Spinal cord (tissue), 10 donors: ENCODE measurements around the gene C2orf72. TPM values are rescaled to one million over a fixed set of nuclear protein-coding genes. Genes with fewer than 3 reads are reported as not detected.
A peak's percentile ranks its signal among the peaks of the same experiment; 100 is the strongest.

Source experiments
- DNase-seq, 6 donors: peaks; one replicate each; pipeline versions ENCODE4 v3.0.0 to v3.0.0-alpha.2; 2013 to 2015; ENCODE audit warnings: low spot score in 6 of 6, low read depth in 4 of 6
- H3K27ac ChIP-seq: one replicate; pipeline ENCODE4 v1.5.1; 2013; ENCODE audit warnings: low read depth, low read length, control low read depth
- H3K27me3 ChIP-seq: one replicate; pipeline ENCODE4 v1.6.1; 2013; ENCODE audit warnings: low read length; ENCODE audit not compliant: control insufficient read depth, insufficient read depth
- H3K36me3 ChIP-seq: one replicate; pipeline ENCODE4 v1.6.1; 2013; ENCODE audit warnings: low read length; ENCODE audit not compliant: control insufficient read depth, insufficient read depth
- H3K4me1 ChIP-seq: one replicate; pipeline ENCODE4 v1.6.1; 2013; ENCODE audit warnings: low read length; ENCODE audit not compliant: control insufficient read depth, insufficient read depth
- H3K4me3 ChIP-seq: one replicate; pipeline ENCODE4 v1.5.1; 2013; ENCODE audit warnings: low read depth, low read length, control low read depth
- H3K9me3 ChIP-seq: one replicate; pipeline ENCODE4 v1.6.1; 2013; ENCODE audit warnings: low read length; ENCODE audit not compliant: control insufficient read depth, insufficient read depth
- WGBS: methylation state at CpG from one replicate; pipeline ENCODE4 v1.1.5; 2013; ENCODE audit warnings: missing lambda C conversion rate; ENCODE audit not compliant: insufficient coverage; 5-methylcytosine and 5-hydroxymethylcytosine counted together
- long read RNA-seq, 4 donors: transcript quantifications; one replicate each; lab custom pipeline, GENCODE V29; 2026
- polyA plus RNA-seq, 2 donors: library from polyadenylated mRNA; unstranded; fragments of 120-200 nt; gene quantifications; one replicate each; pipeline ENCODE4 v1.2.1, GENCODE V29; 2013; ENCODE audit not compliant: insufficient read length in 2 of 2
- total RNA-seq, 2 donors: library from RNA; depleted of rRNA in 1 of 2; stranded (reverse); fragments of 120-200 nt in 1 of 2; fragments of >200 nt in 1 of 2; gene quantifications; one replicate each; pipeline versions ENCODE4 v1.2.3 to v1.2.4, GENCODE V29; 2013 to 2014
- donor health status: healthy.

The C2orf72 gene
- total RNA-seq (10 to 100 TPM; 23.0 to 23.6 TPM), polyA plus RNA-seq (10 to 100 TPM; 67.4 to 67.6 TPM)
- long read RNA-seq, donor 1, transcript C2orf72-202 (2 exons, 3,141 nt), result major isoform, 15 of 25 reads
- long read RNA-seq, donor 1, transcript C2orf72-201 (3 exons, 3,657 nt), result minor isoform, 8 of 25 reads
- long read RNA-seq, donor 1, partial matches to known transcripts, result 0 of 25 reads
- long read RNA-seq, donor 1, other reads (novel, unspliced or antisense), result 0 of 25 reads
- long read RNA-seq, donor 2, transcript C2orf72-201 (3 exons, 3,657 nt), result major isoform, 10 of 14 reads
- long read RNA-seq, donor 2, partial matches to known transcripts, result 0 of 14 reads
- long read RNA-seq, donor 2, other reads (novel, unspliced or antisense), result 0 of 14 reads
- long read RNA-seq, donor 3, transcript C2orf72-201 (3 exons, 3,657 nt), result major isoform, 9 of 10 reads
- long read RNA-seq, donor 3, partial matches to known transcripts, result 0 of 10 reads
- long read RNA-seq, donor 3, other reads (novel, unspliced or antisense), result 0 of 10 reads
- long read RNA-seq, donor 4, result 0 reads

- Histone ChIP-seq H3K27me3 (peaks cover 11% of the 10 kb centered on the region), H3K27ac (peak within 1 kb of the TSS; percentile 40), H3K4me1 (peaks cover 12% of the 10 kb centered on the region), H3K4me3 (peak within 1 kb of the TSS; percentile 59), H3K36me3 (peaks cover 15% of the 10 kb centered on the region), H3K9me3 (no peaks in the 10 kb centered on the region)
- peak in 2 of 6 donors; percentile 61 to 63 for DNase-seq
- under 1% methylated on average over 61 of the region's 61 CpGs for WGBS
These were observed at the start of gene C2orf72 for GRCh38 chr2:231037202-231037730. Gene C2orf72, plus strand, starts transcription at chr2:231037523. Its CDS starts 43 bp downstream, at chr2:231037566.

GRCh38 chr2:230989731-230990130 is 47.6 kb upstream of the C2orf72 start:
- Histone ChIP-seq H3K9me3 (no peaks in the 10 kb centered on the region), H3K27ac (no peak overlapping the region), H3K27me3 (peaks cover 13% of the 10 kb centered on the region), H3K36me3 (no peaks in the 10 kb centered on the region), H3K4me3 (no peak overlapping the region), H3K4me1 (peaks cover 9% of the 10 kb centered on the region)
- WGBS, result 95% methylated on average over 21 of the region's 21 CpGs
- no peak for DNase-seq

- H3K27me3 ChIP-seq, result peaks cover 13% of the 10 kb centered on the region
- no peaks in the 10 kb centered on the region for H3K36me3 ChIP-seq
- no peak for DNase-seq
These were observed 47.0 kb upstream of the C2orf72 start for GRCh38 chr2:230990131-230990898.

GRCh38 chr2:230990899-230991150 is 46.5 kb upstream of the C2orf72 start:
- Histone ChIP-seq H3K27me3 (peaks cover 13% of the 10 kb centered on the region), H3K4me3 (no peak overlapping the region), H3K36me3 (no peaks in the 10 kb centered on the region), H3K9me3 (no peaks in the 10 kb centered on the region), H3K4me1 (peaks cover 9% of the 10 kb centered on the region), H3K27ac (no peak overlapping the region)
- WGBS, result 45% methylated on average over 27 of the region's 27 CpGs
- no peak for DNase-seq

More at GRCh38 chr2:230990131-230990898, 47.0 kb upstream of the C2orf72 start:
- H3K4me1 ChIP-seq, result peaks cover 9% of the 10 kb centered on the region
- H3K4me3 ChIP-seq, result no peak overlapping the region
- no peaks in the 10 kb centered on the region for H3K9me3 ChIP-seq
- no peak overlapping the region for H3K27ac ChIP-seq
- 53% methylated on average over 70 of the region's 70 CpGs for WGBS

- Histone ChIP-seq H3K27ac (no peak overlapping the region), H3K4me1 (peaks cover 9% of the 10 kb centered on the region), H3K4me3 (no peak overlapping the region), H3K9me3 (no peaks in the 10 kb centered on the region), H3K27me3 (peaks cover 13% of the 10 kb centered on the region), H3K36me3 (no peaks in the 10 kb centered on the region)
- WGBS, result 88% methylated on average over 7 of the region's 7 CpGs
- no peak for DNase-seq
These were observed 45.7 kb upstream of the C2orf72 start for GRCh38 chr2:230991598-230991997.

- Histone ChIP-seq H3K36me3 (no peaks in the 10 kb centered on the region), H3K27ac (no peak within 1 kb of the TSS), H3K9me3 (no peaks in the 10 kb centered on the region), H3K27me3 (peaks cover 7% of the 10 kb centered on the region), H3K4me3 (no peak within 1 kb of the TSS), H3K4me1 (peaks cover 8% of the 10 kb centered on the region)
- 98% methylated on average over 6 of the region's 9 CpGs for WGBS
- DNase-seq, result no peak
These were observed 41.5 kb upstream of the C2orf72 start, which contains the start of gene SPATA3 for GRCh38 chr2:230995821-230996220. Gene SPATA3, plus strand, starts transcription at chr2:230996121. Its CDS starts 113 bp downstream, at chr2:230996234.

- H3K4me1 ChIP-seq, result peaks cover 8% of the 10 kb centered on the region
- no peak for DNase-seq
- no peaks in the 10 kb centered on the region for H3K9me3 ChIP-seq
- H3K27ac ChIP-seq, result no peak overlapping the region
- no peak overlapping the region for H3K4me3 ChIP-seq
- peaks cover under 1% of the 10 kb centered on the region for H3K27me3 ChIP-seq
- H3K36me3 ChIP-seq, result no peaks in the 10 kb centered on the region
These were observed 40.7 kb upstream of the C2orf72 start for GRCh38 chr2:230996661-230997060.

- Histone ChIP-seq H3K27me3 (no peaks in the 10 kb centered on the region), H3K9me3 (no peaks in the 10 kb centered on the region), H3K4me1 (peaks cover 8% of the 10 kb centered on the region), H3K36me3 (no peaks in the 10 kb centered on the region), H3K27ac (no peak overlapping the region), H3K4me3 (no peak overlapping the region)
- 100% methylated on average over 1 of the region's 2 CpGs for WGBS
- DNase-seq, result no peak
These were observed 38.4 kb upstream of the C2orf72 start for GRCh38 chr2:230998882-230999281.

GRCh38 chr2:230999477-230999876 is 37.8 kb upstream of the C2orf72 start:
- Histone ChIP-seq H3K27ac (no peak overlapping the region), H3K27me3 (no peaks in the 10 kb centered on the region), H3K36me3 (no peaks in the 10 kb centered on the region), H3K9me3 (no peaks in the 10 kb centered on the region), H3K4me3 (no peak overlapping the region), H3K4me1 (peaks cover 8% of the 10 kb centered on the region)
- no peak for DNase-seq
- 82% methylated on average over 3 of the region's 4 CpGs for WGBS
